HCT116 (cell line): ENCODE results near the gene DDX41.

ENCODE experiments used
- EGR1 ChIP-seq: IDR thresholded peaks from 2 replicates; pipeline ENCODE4 v1.6.1; 2012; ENCODE audit warnings: low read depth
- EZH2 ChIP-seq: fragments of 200-600 bp; sonication (generic); IDR thresholded peaks from 2 replicates; pipeline ENCODE4 v1.6.1; 2017; ENCODE audit warnings: antibody characterized with exemption, mixed run types
- MAX ChIP-seq: IDR thresholded peaks from 2 replicates; pipeline ENCODE4 v1.6.1; 2012
- POLR2AphosphoS5 ChIP-seq: IDR thresholded peaks from 2 replicates; pipeline ENCODE4 v1.6.1; 2011; ENCODE audit warnings: mild to moderate bottlenecking, low read depth, low read length, moderate library complexity
- RAD21 ChIP-seq: IDR thresholded peaks from 2 replicates; pipeline ENCODE4 v1.6.1; 2012; ENCODE audit warnings: low read depth, mild to moderate bottlenecking
- REST ChIP-seq: IDR thresholded peaks from 2 replicates; pipeline ENCODE4 v1.6.1; 2012; ENCODE audit warnings: low read depth
- SP1 ChIP-seq: IDR thresholded peaks from 2 replicates; pipeline ENCODE4 v1.6.1; 2012; ENCODE audit warnings: low read depth
- TCF7L2 ChIP-seq: IDR thresholded peaks from 2 replicates; pipeline ENCODE4 v1.7.0; 2011; ENCODE audit warnings: borderline replicate concordance, inconsistent platforms; ENCODE audit not compliant: insufficient read depth, insufficient read length; ENCODE audit errors: extremely low read depth
- ZFX ChIP-seq: fragments of 450-650 bp; IDR thresholded peaks from 2 replicates; pipeline ENCODE4 v1.6.1; 2017
- ZNF274 ChIP-seq: fragments of 200-500 bp; sonication (Bioruptor generic); IDR thresholded peaks from 2 replicates; pipeline ENCODE4 v1.6.1; 2014; ENCODE audit warnings: mild to moderate bottlenecking, low read depth, low read length, inconsistent platforms
- TF ChIP-seq, protein P1 (sequence below), 3 experiments: fragments of 200-600 bp in 1 of 3; sonication (generic) in 1 of 3; IDR thresholded peaks in 2 of 3; conservative IDR thresholded peaks in 1 of 3; 2 replicates each; pipeline ENCODE4 v1.5.1; 2012 to 2017; ENCODE audit warnings: low read depth in 2 of 3, low read length in 2 of 3, antibody characterized with exemption in 1 of 3, borderline replicate concordance in 1 of 3, control low read depth in 1 of 3, mild to moderate bottlenecking in 1 of 3, mixed read lengths in 1 of 3, mixed run types in 1 of 3, moderate library complexity in 1 of 3; ENCODE audit not compliant: insufficient read depth in 1 of 3
- TF ChIP-seq, protein P2 (sequence below): IDR thresholded peaks from 2 replicates; pipeline ENCODE4 v1.6.1; 2011; ENCODE audit warnings: mild to moderate bottlenecking, low read length, moderate library complexity; ENCODE audit not compliant: insufficient replicate concordance; ENCODE audit errors: extremely low read depth
- TF ChIP-seq, protein P3 (sequence below): IDR thresholded peaks from 2 replicates; pipeline ENCODE4 v1.6.1; 2012

DNA sequence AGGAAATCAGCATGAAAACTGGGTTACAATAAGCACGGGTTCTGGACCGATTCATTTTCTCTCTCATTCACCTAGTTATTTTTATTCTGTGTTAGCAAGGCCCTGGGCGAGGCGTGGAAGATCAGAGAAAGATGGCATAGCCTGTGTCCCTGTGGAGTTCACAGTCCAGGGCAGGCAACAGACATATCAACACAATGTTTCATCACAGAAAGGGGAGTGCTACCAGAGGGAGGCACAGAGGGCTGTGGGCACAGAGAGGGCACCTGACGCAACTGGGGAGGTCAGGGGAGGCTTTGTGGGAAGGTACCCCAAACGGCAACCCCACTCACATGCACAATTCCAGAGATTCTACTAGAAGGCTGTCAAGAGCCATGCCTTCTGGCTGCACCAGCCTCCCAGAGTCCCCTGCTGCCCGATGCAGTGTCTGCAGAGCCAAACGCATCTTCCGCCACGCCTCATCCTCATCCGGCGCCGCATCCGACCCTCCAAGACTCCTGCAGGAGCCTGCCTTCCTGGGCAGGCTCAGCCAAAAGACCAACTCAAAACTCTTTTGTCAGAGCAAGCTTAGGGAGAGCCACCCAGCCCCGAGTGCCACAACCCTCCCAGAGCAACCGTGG lies 36.2 kb upstream of the DDX41 start:
- TF ChIP-seq REST (no peak), EZH2 (no peak), TCF7L2 (no peak), MAX (no peak), SP1 (no peak), EGR1 (no peak), ZNF274 (no peak), ZFX (no peak), POLR2AphosphoS5 (no peak), RAD21 (no peak)
- TF ChIP-seq, protein P1, sequence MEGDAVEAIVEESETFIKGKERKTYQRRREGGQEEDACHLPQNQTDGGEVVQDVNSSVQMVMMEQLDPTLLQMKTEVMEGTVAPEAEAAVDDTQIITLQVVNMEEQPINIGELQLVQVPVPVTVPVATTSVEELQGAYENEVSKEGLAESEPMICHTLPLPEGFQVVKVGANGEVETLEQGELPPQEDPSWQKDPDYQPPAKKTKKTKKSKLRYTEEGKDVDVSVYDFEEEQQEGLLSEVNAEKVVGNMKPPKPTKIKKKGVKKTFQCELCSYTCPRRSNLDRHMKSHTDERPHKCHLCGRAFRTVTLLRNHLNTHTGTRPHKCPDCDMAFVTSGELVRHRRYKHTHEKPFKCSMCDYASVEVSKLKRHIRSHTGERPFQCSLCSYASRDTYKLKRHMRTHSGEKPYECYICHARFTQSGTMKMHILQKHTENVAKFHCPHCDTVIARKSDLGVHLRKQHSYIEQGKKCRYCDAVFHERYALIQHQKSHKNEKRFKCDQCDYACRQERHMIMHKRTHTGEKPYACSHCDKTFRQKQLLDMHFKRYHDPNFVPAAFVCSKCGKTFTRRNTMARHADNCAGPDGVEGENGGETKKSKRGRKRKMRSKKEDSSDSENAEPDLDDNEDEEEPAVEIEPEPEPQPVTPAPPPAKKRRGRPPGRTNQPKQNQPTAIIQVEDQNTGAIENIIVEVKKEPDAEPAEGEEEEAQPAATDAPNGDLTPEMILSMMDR (IDR thresholded peaks at IDR 0.05 in 2 of 3, conservative IDR thresholded peaks at IDR 0.05 in 1 of 3; ENCODE audit: borderline replicate concordance in 1 of 3, insufficient read depth in 1 of 3, low read depth in 2 of 3, low read length in 2 of 3) = no peak
- TF ChIP-seq, protein P2, sequence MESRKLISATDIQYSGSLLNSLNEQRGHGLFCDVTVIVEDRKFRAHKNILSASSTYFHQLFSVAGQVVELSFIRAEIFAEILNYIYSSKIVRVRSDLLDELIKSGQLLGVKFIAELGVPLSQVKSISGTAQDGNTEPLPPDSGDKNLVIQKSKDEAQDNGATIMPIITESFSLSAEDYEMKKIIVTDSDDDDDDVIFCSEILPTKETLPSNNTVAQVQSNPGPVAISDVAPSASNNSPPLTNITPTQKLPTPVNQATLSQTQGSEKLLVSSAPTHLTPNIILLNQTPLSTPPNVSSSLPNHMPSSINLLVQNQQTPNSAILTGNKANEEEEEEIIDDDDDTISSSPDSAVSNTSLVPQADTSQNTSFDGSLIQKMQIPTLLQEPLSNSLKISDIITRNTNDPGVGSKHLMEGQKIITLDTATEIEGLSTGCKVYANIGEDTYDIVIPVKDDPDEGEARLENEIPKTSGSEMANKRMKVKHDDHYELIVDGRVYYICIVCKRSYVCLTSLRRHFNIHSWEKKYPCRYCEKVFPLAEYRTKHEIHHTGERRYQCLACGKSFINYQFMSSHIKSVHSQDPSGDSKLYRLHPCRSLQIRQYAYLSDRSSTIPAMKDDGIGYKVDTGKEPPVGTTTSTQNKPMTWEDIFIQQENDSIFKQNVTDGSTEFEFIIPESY = no peak
- TF ChIP-seq, protein P3, sequence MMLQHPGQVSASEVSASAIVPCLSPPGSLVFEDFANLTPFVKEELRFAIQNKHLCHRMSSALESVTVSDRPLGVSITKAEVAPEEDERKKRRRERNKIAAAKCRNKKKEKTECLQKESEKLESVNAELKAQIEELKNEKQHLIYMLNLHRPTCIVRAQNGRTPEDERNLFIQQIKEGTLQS = no peak
